ENCODE results near the gene RBP3. TPM values are rescaled to one million over a fixed set of nuclear protein-coding genes. Genes with fewer than 3 reads are reported as not detected.
A peak's percentile ranks its signal among the peaks of the same experiment; 100 is the strongest.

RBP3 gene
- total RNA-seq, 1 donor from 2014 or later, result not detected

- DNase-seq, result no peak
- Mint-ChIP-seq H3K4me3 (no peak overlapping the region), H3K4me1 (no peaks in the 10 kb centered on the region), H3K27me3 (peaks cover 13% of the 10 kb centered on the region), H3K36me3 (ENCODE audit: low read depth) (no peaks in the 10 kb centered on the region), H3K9me3 (no peaks in the 10 kb centered on the region), H3K27ac (no peak overlapping the region)
- intact Hi-C loops (cut with micrococcal nuclease), result no loop called here
These were observed 12.3 kb upstream of the RBP3 start for GRCh38 chr10:47335906-47336305.

DNA sequence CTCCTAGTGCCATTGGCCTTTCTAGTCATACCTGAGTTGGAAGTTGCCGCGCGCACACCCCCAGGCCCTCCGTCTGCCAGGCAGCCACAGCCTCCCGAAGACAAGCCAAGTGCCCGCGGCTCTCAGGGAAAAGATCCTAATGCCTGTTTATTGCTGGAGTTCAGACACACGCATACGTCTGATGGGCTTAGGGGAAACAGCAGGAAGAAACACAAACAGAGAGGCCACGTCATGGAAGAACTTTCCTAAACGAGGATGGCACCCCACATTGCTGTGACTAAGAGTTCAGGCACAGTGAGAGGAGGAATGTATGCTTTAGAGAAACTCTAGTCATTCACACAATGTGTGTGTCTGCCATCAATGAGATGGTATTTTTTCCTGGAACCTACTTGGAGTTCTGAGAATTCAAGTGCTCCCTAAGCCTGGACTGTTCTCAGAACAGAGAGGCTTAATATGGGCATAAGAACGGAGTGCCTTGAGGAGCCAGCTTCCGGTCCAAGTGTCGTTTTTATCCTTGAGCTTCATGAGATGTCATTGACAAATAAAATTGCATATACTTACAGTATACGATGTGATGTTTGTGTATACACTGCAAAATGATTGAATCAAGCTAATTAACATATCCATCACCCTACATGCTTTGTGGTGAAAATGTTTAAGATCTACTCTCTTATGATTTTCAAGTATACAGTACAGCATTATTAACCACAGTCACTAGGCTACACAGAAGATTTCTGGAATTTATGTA is 11.6 kb upstream of the RBP3 start:
- no peak for DNase-seq
- Mint-ChIP-seq H3K27me3 (peaks cover 13% of the 10 kb centered on the region), H3K4me1 (no peaks in the 10 kb centered on the region), H3K36me3 (ENCODE audit: low read depth) (no peaks in the 10 kb centered on the region), H3K27ac (no peak overlapping the region), H3K9me3 (no peaks in the 10 kb centered on the region), H3K4me3 (no peak overlapping the region)
- intact Hi-C loops (cut with micrococcal nuclease), result no loop called here

DNA sequence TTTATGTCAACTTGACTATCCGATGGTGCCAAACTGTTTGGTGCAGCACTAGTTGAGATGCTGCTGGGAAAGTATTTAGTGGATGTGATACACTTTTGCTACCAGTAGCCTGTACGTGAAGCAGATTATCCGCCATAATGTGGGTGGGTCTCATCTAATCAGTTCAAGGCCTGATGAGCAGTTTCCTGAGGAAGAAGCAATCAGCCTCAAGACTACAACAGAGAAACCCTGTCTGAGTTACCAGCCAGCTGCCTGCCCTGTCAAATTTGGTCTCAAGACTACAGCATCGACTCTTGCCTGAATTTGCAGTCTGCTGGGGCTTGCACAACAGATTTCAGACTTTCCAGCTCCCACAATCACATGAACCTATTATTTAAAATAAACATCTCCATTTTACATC is 10.9 kb upstream of the RBP3 start:
- Mint-ChIP-seq H3K27me3 (peaks cover 13% of the 10 kb centered on the region), H3K4me3 (no peak overlapping the region), H3K36me3 (ENCODE audit: low read depth) (no peaks in the 10 kb centered on the region), H3K27ac (no peak overlapping the region), H3K4me1 (no peaks in the 10 kb centered on the region), H3K9me3 (no peaks in the 10 kb centered on the region)
- intact Hi-C loops (cut with micrococcal nuclease), result no loop called here
- DNase-seq, result no peak

DNA sequence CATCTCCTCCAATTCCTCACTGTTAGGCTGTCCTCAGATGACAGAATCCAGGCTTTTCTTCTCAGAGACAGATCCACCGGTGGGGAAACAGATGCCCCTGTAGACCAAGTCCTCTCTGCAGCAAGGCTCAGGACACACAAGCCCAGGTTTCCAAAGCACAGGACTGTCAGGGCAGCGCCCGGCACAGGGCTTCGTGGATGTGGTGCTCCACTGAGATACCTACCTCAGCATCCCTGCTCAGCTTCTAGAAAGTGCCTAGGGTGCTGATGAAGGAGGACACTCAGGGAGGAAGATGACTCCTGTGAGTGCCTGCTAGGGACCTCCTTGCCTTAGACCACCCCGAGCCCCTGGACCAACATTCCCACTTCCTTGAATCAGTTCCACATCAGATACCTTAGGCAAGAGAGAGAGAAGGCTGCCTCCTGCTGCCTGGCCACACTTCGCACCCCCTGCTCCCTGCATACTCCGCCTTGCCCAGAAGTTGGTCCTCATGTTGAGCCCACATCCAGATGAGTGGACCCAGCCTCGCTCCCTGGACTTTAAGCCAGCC is 8.9 kb upstream of the RBP3 start:
- no peak for DNase-seq
- H3K4me3 Mint-ChIP-seq, result no peak overlapping the region
- H3K27ac Mint-ChIP-seq, result no peak overlapping the region
- intact Hi-C loops (cut with micrococcal nuclease), result no loop called here
- H3K27me3 Mint-ChIP-seq, result peaks cover 9% of the 10 kb centered on the region
- H3K36me3 Mint-ChIP-seq (ENCODE audit: low read depth), result no peaks in the 10 kb centered on the region
- H3K9me3 Mint-ChIP-seq, result no peaks in the 10 kb centered on the region
- H3K4me1 Mint-ChIP-seq, result no peaks in the 10 kb centered on the region

GRCh38 chr10:47339759-47340607 is 8.2 kb upstream of the RBP3 start:
- Mint-ChIP-seq H3K27me3 (peaks cover 9% of the 10 kb centered on the region), H3K4me3 (no peak overlapping the region), H3K36me3 (ENCODE audit: low read depth) (no peaks in the 10 kb centered on the region), H3K27ac (no peak overlapping the region), H3K9me3 (no peaks in the 10 kb centered on the region), H3K4me1 (no peaks in the 10 kb centered on the region)
- DNase-seq, result no peak
- intact Hi-C loops (cut with micrococcal nuclease), result loop anchor here (1.0 kb wide), 2 partner anchors 293 to 316 kb away; no protein-coding TSS in a partner anchor

DNA sequence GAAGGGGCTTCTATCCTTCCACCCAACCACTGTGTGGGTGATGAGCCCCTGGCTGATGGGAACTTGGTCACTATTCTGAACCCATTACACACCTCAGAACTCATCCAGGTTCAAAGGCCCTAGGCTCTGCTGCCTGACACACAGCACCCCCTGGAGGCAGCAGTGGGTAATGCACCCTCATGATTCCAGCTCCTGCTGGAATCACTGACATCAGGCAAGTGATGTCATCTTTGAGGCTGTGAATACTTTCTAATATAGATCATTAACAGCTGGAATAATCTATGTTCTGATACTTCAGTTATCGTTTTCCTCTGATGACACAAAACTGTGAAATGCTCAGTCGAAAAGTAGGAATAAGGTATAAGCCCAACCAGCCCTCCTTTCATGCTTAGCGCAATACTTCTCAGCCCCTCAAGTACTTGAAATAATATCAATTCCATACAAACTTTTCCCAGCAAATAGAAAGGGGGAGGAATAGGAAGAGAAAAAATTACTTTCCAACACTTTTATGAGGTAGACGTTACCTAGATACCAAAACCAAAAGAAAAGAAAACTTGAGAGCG is 7.5 kb upstream of the RBP3 start:
- Mint-ChIP-seq H3K4me3 (no peak overlapping the region), H3K9me3 (no peaks in the 10 kb centered on the region), H3K27me3 (peaks cover 10% of the 10 kb centered on the region), H3K36me3 (ENCODE audit: low read depth) (no peaks in the 10 kb centered on the region), H3K27ac (no peak overlapping the region), H3K4me1 (no peaks in the 10 kb centered on the region)
- intact Hi-C loops (cut with micrococcal nuclease), result loop anchor here (1.0 kb wide), 2 partner anchors 293 to 316 kb away; no protein-coding TSS in a partner anchor
- DNase-seq, result peak; percentile 90

DNA sequence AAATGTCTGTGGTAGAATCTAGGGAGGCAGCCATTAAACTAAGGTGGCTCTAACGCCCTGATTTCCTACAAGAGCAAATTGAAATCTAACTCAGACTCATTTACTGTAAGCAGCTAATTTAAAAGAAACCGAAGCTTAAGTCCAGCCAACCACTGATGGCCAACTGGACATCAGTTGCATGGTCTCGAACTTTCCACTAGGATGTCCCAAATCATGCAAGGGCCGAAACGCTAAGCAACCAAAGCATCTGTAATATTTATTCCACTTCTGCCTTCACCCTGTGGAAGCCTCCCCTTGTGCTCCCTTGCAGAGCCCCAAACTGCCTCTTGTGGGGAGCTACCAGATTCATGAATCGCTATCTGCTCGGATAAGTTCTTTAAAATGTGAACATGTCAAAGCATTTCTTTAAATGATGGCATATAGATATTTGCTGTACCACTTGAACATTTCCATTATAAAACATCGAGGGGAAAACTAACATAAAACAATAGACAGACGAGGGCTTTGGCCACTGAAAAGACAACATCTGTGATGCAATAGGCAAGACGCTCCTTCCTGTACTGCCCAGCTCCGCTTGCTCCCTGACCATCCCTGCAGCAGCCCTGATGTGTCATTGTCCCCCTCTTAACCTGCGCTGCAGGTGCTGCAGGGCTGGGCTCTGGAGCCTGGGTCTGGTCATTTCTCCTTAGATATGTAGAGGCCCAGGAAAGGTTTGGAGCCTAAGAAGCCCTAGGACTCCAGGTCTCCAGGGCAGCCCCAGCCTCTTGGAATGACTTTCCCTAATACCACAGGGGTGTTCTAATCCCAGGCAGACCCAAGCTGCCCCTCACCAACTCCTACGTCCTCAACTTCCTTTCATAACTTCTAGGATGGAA is 2.9 kb upstream of the RBP3 start:
- Mint-ChIP-seq H3K27ac (no peak overlapping the region), H3K27me3 (peaks cover 4% of the 10 kb centered on the region), H3K4me1 (no peaks in the 10 kb centered on the region), H3K4me3 (no peak overlapping the region), H3K36me3 (ENCODE audit: low read depth) (no peaks in the 10 kb centered on the region), H3K9me3 (no peaks in the 10 kb centered on the region)
- no peak for DNase-seq
- intact Hi-C loops (cut with micrococcal nuclease), result no loop called here

DNA sequence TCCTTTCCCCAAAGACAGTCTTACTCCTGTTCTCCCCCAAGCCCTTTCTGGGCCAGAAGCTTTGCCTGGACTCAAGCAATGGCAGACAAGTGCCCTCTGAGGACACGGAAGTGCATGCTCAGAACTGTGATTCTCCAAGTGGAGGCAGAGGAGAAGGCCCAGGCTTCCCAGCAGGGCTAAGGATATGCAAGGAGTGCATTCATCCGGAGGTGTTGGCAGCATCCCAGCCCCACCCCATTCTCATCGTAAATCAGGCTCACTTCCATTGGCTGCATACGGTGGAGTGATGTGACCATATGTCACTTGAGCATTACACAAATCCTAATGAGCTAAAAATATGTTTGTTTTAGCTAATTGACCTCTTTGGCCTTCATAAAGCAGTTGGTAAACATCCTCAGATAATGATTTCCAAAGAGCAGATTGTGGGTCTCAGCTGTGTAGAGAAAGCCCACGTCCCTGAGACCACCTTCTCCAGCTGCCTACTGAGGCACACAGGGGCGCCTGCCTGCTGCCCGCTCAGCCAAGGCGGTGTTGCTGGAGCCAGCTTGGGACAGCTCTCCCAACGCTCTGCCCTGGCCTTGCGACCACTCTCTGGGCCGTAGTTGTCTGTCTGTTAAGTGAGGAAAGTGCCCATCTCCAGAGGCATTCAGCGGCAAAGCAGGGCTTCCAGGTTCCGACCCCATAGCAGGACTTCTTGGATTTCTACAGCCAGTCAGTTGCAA is 1.4 kb upstream of the RBP3 start:
- DNase-seq, result no peak
- H3K36me3 Mint-ChIP-seq (ENCODE audit: low read depth), result no peaks in the 10 kb centered on the region
- H3K4me3 Mint-ChIP-seq, result no peak overlapping the region
- H3K27me3 Mint-ChIP-seq, result peaks cover 2% of the 10 kb centered on the region
- no peaks in the 10 kb centered on the region for H3K9me3 Mint-ChIP-seq
- H3K4me1 Mint-ChIP-seq, result no peaks in the 10 kb centered on the region
- intact Hi-C loops (cut with micrococcal nuclease), result no loop called here
- H3K27ac Mint-ChIP-seq, result no peak overlapping the region

- intact Hi-C loops (cut with micrococcal nuclease), result no loop called here
- peaks cover 2% of the 10 kb centered on the region for H3K27me3 Mint-ChIP-seq
- H3K4me3 Mint-ChIP-seq, result no peak overlapping the region
- DNase-seq, result no peak
- no peak overlapping the region for H3K27ac Mint-ChIP-seq
- no peaks in the 10 kb centered on the region for H3K36me3 Mint-ChIP-seq (ENCODE audit: low read depth)
- H3K9me3 Mint-ChIP-seq, result no peaks in the 10 kb centered on the region
- no peaks in the 10 kb centered on the region for H3K4me1 Mint-ChIP-seq
These were observed 874 bp upstream of the RBP3 start for GRCh38 chr10:47347303-47347675.

- Mint-ChIP-seq H3K4me1 (no peaks in the 10 kb centered on the region), H3K27me3 (peaks cover 2% of the 10 kb centered on the region), H3K27ac (no peak overlapping the region), H3K36me3 (ENCODE audit: low read depth) (no peaks in the 10 kb centered on the region), H3K9me3 (no peaks in the 10 kb centered on the region), H3K4me3 (no peak overlapping the region)
- DNase-seq, result no peak
- intact Hi-C loops (cut with micrococcal nuclease), result no loop called here
These were observed 703 bp downstream of the RBP3 start for GRCh38 chr10:47348661-47349470.

GRCh38 chr10:47349516-47349915 is 1.4 kb downstream of the RBP3 start:
- no peak overlapping the region for H3K27ac Mint-ChIP-seq
- intact Hi-C loops (cut with micrococcal nuclease), result no loop called here
- no peak for DNase-seq
- H3K4me3 Mint-ChIP-seq, result no peak overlapping the region
- no peaks in the 10 kb centered on the region for H3K4me1 Mint-ChIP-seq
- no peaks in the 10 kb centered on the region for H3K9me3 Mint-ChIP-seq
- no peaks in the 10 kb centered on the region for H3K36me3 Mint-ChIP-seq (ENCODE audit: low read depth)
- H3K27me3 Mint-ChIP-seq, result peaks cover 2% of the 10 kb centered on the region

DNA sequence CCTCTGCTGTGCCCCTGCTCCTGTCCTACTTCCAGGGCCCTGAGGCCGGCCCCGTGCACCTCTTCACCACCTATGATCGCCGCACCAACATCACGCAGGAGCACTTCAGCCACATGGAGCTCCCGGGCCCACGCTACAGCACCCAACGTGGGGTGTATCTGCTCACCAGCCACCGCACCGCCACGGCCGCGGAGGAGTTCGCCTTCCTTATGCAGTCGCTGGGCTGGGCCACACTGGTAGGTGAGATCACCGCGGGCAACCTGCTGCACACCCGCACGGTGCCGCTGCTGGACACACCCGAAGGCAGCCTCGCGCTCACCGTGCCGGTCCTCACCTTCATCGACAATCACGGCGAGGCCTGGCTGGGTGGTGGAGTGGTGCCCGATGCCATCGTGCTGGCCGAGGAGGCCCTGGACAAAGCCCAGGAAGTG is 1.8 kb downstream of the RBP3 start:
- peaks cover 2% of the 10 kb centered on the region for H3K27me3 Mint-ChIP-seq
- intact Hi-C loops (cut with micrococcal nuclease), result no loop called here

More for the DNA sequence above, 1.8 kb downstream of the RBP3 start:
- Mint-ChIP-seq H3K27ac (no peak overlapping the region), H3K36me3 (ENCODE audit: low read depth) (no peaks in the 10 kb centered on the region), H3K4me3 (no peak overlapping the region), H3K9me3 (no peaks in the 10 kb centered on the region), H3K4me1 (no peaks in the 10 kb centered on the region)
- no peak for DNase-seq
